ENCODE results near the gene DAB1.

The DAB1 gene

GRCh38 chr1:57309630-57310029 lies 114.2 kb downstream of the DAB1 start:
- H3K27ac Mint-ChIP-seq = no peak overlapping the region
- H3K4me1 Mint-ChIP-seq (ENCODE audit: low read depth) = peaks cover 30% of the 10 kb centered on the region
- H3K4me3 Mint-ChIP-seq = no peak overlapping the region
- peaks cover 2% of the 10 kb centered on the region for H3K27me3 Mint-ChIP-seq (ENCODE audit: low read depth)
- peaks cover 6% of the 10 kb centered on the region for H3K36me3 Mint-ChIP-seq (ENCODE audit: low read depth)
- DNase-seq (ENCODE audit: low spot score) = no peak
- H3K9me3 Mint-ChIP-seq = peaks cover 9% of the 10 kb centered on the region

- peak overlapping the region; percentile 58 for H3K4me3 Mint-ChIP-seq
- H3K36me3 Mint-ChIP-seq (ENCODE audit: low read depth) = peaks cover 6% of the 10 kb centered on the region
- H3K27me3 Mint-ChIP-seq (ENCODE audit: low read depth) = no peaks in the 10 kb centered on the region
- peak; percentile 38 for DNase-seq (ENCODE audit: low spot score)
- H3K4me1 Mint-ChIP-seq (ENCODE audit: low read depth) = peaks cover 30% of the 10 kb centered on the region
- H3K9me3 Mint-ChIP-seq = peaks cover 9% of the 10 kb centered on the region
- peak overlapping the region; percentile 45 for H3K27ac Mint-ChIP-seq
Measured at GRCh38 chr1:57307392-57308170, 116.3 kb downstream of the DAB1 start.

- no peak overlapping the region for H3K27ac Mint-ChIP-seq
Measured at GRCh38 chr1:57304591-57304990, 119.3 kb downstream of the DAB1 start.

GRCh38 chr1:57302812-57303596 lies 120.9 kb downstream of the DAB1 start:
- peaks cover 2% of the 10 kb centered on the region for H3K27me3 Mint-ChIP-seq (ENCODE audit: low read depth)
- H3K9me3 Mint-ChIP-seq = peaks cover 9% of the 10 kb centered on the region
- no peak overlapping the region for H3K27ac Mint-ChIP-seq
- H3K36me3 Mint-ChIP-seq (ENCODE audit: low read depth) = peaks cover 6% of the 10 kb centered on the region
- H3K4me1 Mint-ChIP-seq (ENCODE audit: low read depth) = peaks cover 12% of the 10 kb centered on the region
- no peak for DNase-seq (ENCODE audit: low spot score)
- H3K4me3 Mint-ChIP-seq = no peak overlapping the region

More at GRCh38 chr1:57304591-57304990, 119.3 kb downstream of the DAB1 start:
- Mint-ChIP-seq H3K27me3 (ENCODE audit: low read depth) (peaks cover 2% of the 10 kb centered on the region), H3K4me3 (no peak overlapping the region), H3K36me3 (ENCODE audit: low read depth) (peaks cover 6% of the 10 kb centered on the region), H3K9me3 (peaks cover 9% of the 10 kb centered on the region), H3K4me1 (ENCODE audit: low read depth) (peaks cover 20% of the 10 kb centered on the region)
- no peak for DNase-seq (ENCODE audit: low spot score)

GRCh38 chr1:57300186-57300585 lies 123.7 kb downstream of the DAB1 start:
- Mint-ChIP-seq H3K4me3 (no peak overlapping the region), H3K27ac (no peak overlapping the region), H3K27me3 (ENCODE audit: low read depth) (peaks cover 10% of the 10 kb centered on the region), H3K9me3 (no peaks in the 10 kb centered on the region), H3K36me3 (ENCODE audit: low read depth) (no peaks in the 10 kb centered on the region), H3K4me1 (ENCODE audit: low read depth) (no peaks in the 10 kb centered on the region)
- DNase-seq (ENCODE audit: low spot score) = no peak

GRCh38 chr1:57296726-57297250 lies 127.1 kb downstream of the DAB1 start:
- Mint-ChIP-seq H3K36me3 (ENCODE audit: low read depth) (no peaks in the 10 kb centered on the region), H3K4me3 (no peak overlapping the region), H3K9me3 (no peaks in the 10 kb centered on the region), H3K27ac (no peak overlapping the region), H3K4me1 (ENCODE audit: low read depth) (no peaks in the 10 kb centered on the region), H3K27me3 (ENCODE audit: low read depth) (peaks cover 10% of the 10 kb centered on the region)
- DNase-seq (ENCODE audit: low spot score) = no peak

GRCh38 chr1:57295326-57295725 lies 128.5 kb downstream of the DAB1 start:
- Mint-ChIP-seq H3K36me3 (ENCODE audit: low read depth) (no peaks in the 10 kb centered on the region), H3K9me3 (no peaks in the 10 kb centered on the region), H3K4me3 (no peak overlapping the region), H3K27ac (no peak overlapping the region), H3K27me3 (ENCODE audit: low read depth) (peaks cover 13% of the 10 kb centered on the region), H3K4me1 (ENCODE audit: low read depth) (no peaks in the 10 kb centered on the region)
- DNase-seq (ENCODE audit: low spot score) = no peak

GRCh38 chr1:57294177-57294576 lies 129.7 kb downstream of the DAB1 start:
- peaks cover 13% of the 10 kb centered on the region for H3K27me3 Mint-ChIP-seq (ENCODE audit: low read depth)
- no peaks in the 10 kb centered on the region for H3K9me3 Mint-ChIP-seq
- H3K4me1 Mint-ChIP-seq (ENCODE audit: low read depth) = no peaks in the 10 kb centered on the region
- DNase-seq (ENCODE audit: low spot score) = no peak
- H3K27ac Mint-ChIP-seq = no peak overlapping the region
- no peak overlapping the region for H3K4me3 Mint-ChIP-seq
- H3K36me3 Mint-ChIP-seq (ENCODE audit: low read depth) = no peaks in the 10 kb centered on the region

GRCh38 chr1:57293214-57293613 lies 130.6 kb downstream of the DAB1 start:
- Mint-ChIP-seq H3K4me1 (ENCODE audit: low read depth) (no peaks in the 10 kb centered on the region), H3K4me3 (no peak overlapping the region), H3K27me3 (ENCODE audit: low read depth) (peaks cover 13% of the 10 kb centered on the region), H3K27ac (no peak overlapping the region), H3K9me3 (no peaks in the 10 kb centered on the region), H3K36me3 (ENCODE audit: low read depth) (no peaks in the 10 kb centered on the region)
- no peak for DNase-seq (ENCODE audit: low spot score)

- no peak overlapping the region for H3K27ac Mint-ChIP-seq
- no peaks in the 10 kb centered on the region for H3K36me3 Mint-ChIP-seq (ENCODE audit: low read depth)
- no peaks in the 10 kb centered on the region for H3K4me1 Mint-ChIP-seq (ENCODE audit: low read depth)
- H3K4me3 Mint-ChIP-seq = no peak overlapping the region
- H3K27me3 Mint-ChIP-seq (ENCODE audit: low read depth) = peaks cover 6% of the 10 kb centered on the region
- no peaks in the 10 kb centered on the region for H3K9me3 Mint-ChIP-seq
- DNase-seq (ENCODE audit: low spot score) = no peak
Measured at GRCh38 chr1:57289781-57290180, 134.1 kb downstream of the DAB1 start.

- Mint-ChIP-seq H3K4me3 (no peak overlapping the region), H3K27me3 (ENCODE audit: low read depth) (peaks cover 4% of the 10 kb centered on the region), H3K9me3 (no peaks in the 10 kb centered on the region), H3K27ac (no peak overlapping the region), H3K4me1 (ENCODE audit: low read depth) (no peaks in the 10 kb centered on the region), H3K36me3 (ENCODE audit: low read depth) (no peaks in the 10 kb centered on the region)
- no peak for DNase-seq (ENCODE audit: low spot score)
Measured at GRCh38 chr1:57285992-57286391, 137.9 kb downstream of the DAB1 start.

- H3K4me3 Mint-ChIP-seq = no peak overlapping the region
- H3K4me1 Mint-ChIP-seq (ENCODE audit: low read depth) = no peaks in the 10 kb centered on the region
- H3K9me3 Mint-ChIP-seq = no peaks in the 10 kb centered on the region
- no peaks in the 10 kb centered on the region for H3K27me3 Mint-ChIP-seq (ENCODE audit: low read depth)
- no peaks in the 10 kb centered on the region for H3K36me3 Mint-ChIP-seq (ENCODE audit: low read depth)
- DNase-seq (ENCODE audit: low spot score) = no peak
- no peak overlapping the region for H3K27ac Mint-ChIP-seq
Measured at GRCh38 chr1:57282411-57282810, 141.4 kb downstream of the DAB1 start.

- Mint-ChIP-seq H3K4me3 (no peak overlapping the region), H3K27ac (no peak overlapping the region), H3K4me1 (ENCODE audit: low read depth) (no peaks in the 10 kb centered on the region), H3K9me3 (no peaks in the 10 kb centered on the region), H3K36me3 (ENCODE audit: low read depth) (no peaks in the 10 kb centered on the region), H3K27me3 (ENCODE audit: low read depth) (no peaks in the 10 kb centered on the region)
- DNase-seq (ENCODE audit: low spot score) = no peak
Measured at GRCh38 chr1:57281324-57281723, 142.5 kb downstream of the DAB1 start.

- no peaks in the 10 kb centered on the region for H3K27me3 Mint-ChIP-seq (ENCODE audit: low read depth)
- no peak for DNase-seq (ENCODE audit: low spot score)
- H3K4me3 Mint-ChIP-seq = no peak overlapping the region
- H3K9me3 Mint-ChIP-seq = no peaks in the 10 kb centered on the region
- H3K27ac Mint-ChIP-seq = no peak overlapping the region
- no peaks in the 10 kb centered on the region for H3K36me3 Mint-ChIP-seq (ENCODE audit: low read depth)
- H3K4me1 Mint-ChIP-seq (ENCODE audit: low read depth) = no peaks in the 10 kb centered on the region
Measured at GRCh38 chr1:57279909-57280666, 143.8 kb downstream of the DAB1 start.

All from T-helper 2 cell treated with Interferon-gamma antibody and Interleukin-4, amounts not matched to agents 5 μg/mL and 100 μg/mL, for 36 hours (primary cell).